NB4 (cell line): ENCODE results near the gene SLC6A11.

Experiments
- CTCF ChIP-seq: IDR thresholded peaks from one replicate; pipeline ENCODE4 v1.5.1; 2012; ENCODE audit warnings: low read depth, low read length
- POLR2A ChIP-seq: IDR thresholded peaks from 2 replicates; pipeline ENCODE4 v1.6.1; 2011; ENCODE audit warnings: mild to moderate bottlenecking; ENCODE audit not compliant: insufficient read length; ENCODE audit errors: extremely low read depth
- TF ChIP-seq, protein P1 (sequence below): IDR thresholded peaks from 2 replicates; pipeline ENCODE4 v1.6.1; 2011; ENCODE audit warnings: low read depth, low read length

DNA sequence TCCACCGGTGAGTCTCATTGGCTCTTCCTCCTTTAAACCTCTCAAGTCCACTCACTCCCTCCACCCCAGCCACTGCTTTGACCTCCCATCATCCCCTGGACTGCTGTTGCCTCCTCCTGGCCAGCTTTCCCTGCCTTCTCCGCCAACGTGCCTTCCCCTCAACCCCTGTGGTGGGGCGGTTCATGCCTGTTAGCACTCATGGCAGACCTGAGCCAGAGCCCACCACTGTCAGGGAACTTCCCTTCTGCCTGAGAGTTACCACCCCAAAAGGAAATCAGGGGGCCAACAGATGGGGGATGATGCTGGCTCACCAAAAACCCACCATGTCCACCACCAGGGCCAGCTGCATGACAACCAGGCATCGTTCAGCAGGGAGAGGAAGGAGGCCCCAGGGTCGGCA is 132.3 kb downstream of the SLC6A11 start:
- TF ChIP-seq CTCF (no peak), POLR2A (no peak)
- TF ChIP-seq, protein P1, sequence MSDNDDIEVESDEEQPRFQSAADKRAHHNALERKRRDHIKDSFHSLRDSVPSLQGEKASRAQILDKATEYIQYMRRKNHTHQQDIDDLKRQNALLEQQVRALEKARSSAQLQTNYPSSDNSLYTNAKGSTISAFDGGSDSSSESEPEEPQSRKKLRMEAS = no peak
